HG03060 (cell line): ENCODE data around the gene DPPA3.
"Not testable (repeated sequence)": the region's sequence is repeated elsewhere in the genome, so short reads cannot be mapped to it uniquely, and the experiment has no call there.

Experiments used
- ATAC-seq: cut with Tn5 transposase; IDR thresholded peaks from one replicate; pipeline ENCODE4 v1.9.1; 2021; ENCODE audit warnings: low read depth, moderate number of reproducible peaks; ENCODE audit not compliant: unreplicated experiment

The DPPA3 gene

DNA sequence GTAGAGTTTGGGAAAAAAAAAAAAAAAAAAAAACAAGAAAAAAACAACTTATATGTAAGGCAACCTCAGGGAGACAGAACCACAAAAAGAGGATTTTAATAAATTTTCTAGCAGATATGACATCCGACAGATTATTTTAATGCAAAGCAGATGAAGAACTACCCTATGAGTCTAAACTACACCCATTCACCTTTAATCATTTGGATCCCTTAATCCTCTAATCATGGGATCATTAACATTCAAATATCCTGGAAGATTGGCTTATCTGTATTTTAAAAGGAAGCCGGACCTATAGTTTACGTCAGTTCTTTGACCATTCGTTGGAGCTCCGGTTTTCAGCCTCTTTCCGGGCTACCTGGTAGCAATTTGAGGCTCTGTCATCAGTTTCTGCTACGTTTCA lies at the start of gene DPPA3:
TSS of gene DPPA3 (plus strand) at position 301 of the 400 bp plus-strand sequence. CDS start 138 bp downstream, outside the sequence.
- no peak for ATAC-seq

- no peak for ATAC-seq
Measured at GRCh38 chr12:7661741-7662140, 49.5 kb upstream of the DPPA3 start.

GRCh38 chr12:7666595-7666994 lies 44.6 kb upstream of the DPPA3 start:
- ATAC-seq = no peak

GRCh38 chr12:7667125-7667524 lies 44.1 kb upstream of the DPPA3 start:
- no peak for ATAC-seq

DNA sequence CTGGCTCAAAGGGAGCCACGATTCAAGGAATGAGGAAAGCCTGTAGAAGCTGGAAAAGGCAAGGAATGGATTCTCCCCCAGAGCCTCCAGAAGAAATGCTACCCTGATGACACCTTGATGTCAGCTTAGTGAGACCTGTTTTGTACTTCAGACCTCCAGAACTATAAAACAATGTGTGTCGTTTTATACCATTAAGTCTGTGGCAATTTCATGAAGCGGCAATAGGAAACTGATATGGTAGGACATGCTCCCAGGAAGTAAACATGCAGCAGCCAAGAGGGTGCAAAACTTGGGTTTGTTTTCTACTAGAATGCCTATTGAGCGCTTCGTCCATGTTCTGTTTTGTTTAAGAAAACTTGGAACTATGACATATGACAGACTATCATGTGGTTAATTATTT lies 43.1 kb upstream of the DPPA3 start:
- ATAC-seq = no peak

- not testable (repeated sequence) for ATAC-seq
Measured at GRCh38 chr12:7675455-7675854, 35.8 kb upstream of the DPPA3 start.

GRCh38 chr12:7677432-7677888 lies 33.8 kb upstream of the DPPA3 start:
- not testable (repeated sequence) for ATAC-seq

GRCh38 chr12:7678744-7679143 lies 32.5 kb upstream of the DPPA3 start:
- no peak for ATAC-seq

DNA sequence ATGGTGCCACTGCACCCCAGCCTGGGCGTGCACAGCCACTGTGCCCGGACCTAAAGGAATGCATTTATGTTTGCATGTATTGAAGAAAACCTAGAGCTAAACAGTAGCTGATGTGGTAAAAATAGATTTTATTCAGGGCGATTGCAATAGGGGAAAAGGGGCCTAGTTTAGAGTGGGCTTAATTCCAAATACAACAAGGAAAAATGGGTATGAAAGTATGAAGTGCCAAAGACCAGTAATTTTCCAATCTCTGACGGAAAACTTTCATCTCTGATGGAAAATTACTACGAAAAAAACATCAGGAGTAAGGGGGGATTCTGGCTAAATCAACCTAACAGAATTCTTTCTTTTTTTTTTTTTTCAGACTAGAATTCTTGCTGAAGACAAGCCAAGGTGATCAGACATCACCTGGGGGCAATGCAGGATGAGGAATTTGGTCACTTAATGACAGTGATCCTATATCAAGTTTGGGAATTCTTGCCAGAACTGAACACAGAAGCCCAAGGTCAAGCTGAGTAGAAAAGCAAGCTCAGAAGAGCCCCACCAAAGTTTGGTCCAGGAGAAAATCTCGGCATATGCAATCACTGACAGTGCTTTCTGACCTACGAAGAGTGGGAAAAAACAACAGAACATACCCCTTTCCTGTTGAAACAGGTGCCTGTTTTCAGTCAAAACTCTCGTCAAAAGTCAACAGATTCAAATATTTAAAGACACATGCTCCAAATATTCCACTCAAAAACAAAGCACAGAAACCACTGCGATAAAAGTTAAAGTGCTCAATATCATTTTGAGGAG lies 31.8 kb upstream of the DPPA3 start:
- no peak for ATAC-seq

GRCh38 chr12:7681535-7681934 lies 29.7 kb upstream of the DPPA3 start:
- no peak for ATAC-seq

DNA sequence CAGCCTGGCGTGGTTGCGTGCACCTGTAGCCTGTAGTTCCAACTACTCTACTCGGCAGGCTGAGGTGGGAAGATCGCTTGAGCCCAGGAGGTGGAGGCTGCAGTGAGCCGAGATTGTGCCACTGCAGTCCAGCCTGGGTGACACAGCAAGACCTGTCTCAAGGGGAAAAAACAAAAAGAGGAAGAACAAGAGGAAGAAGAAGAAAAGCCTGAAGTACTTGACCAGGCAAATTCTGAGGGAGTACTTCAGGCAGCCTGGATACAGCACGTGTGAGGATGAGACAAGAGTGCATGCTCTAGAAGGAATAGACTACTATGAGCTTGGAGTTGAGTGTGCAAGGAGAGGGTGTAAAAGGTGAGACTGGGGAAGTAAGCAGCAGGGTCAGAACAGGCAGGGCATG lies 17.4 kb upstream of the DPPA3 start:
- no peak for ATAC-seq

DNA sequence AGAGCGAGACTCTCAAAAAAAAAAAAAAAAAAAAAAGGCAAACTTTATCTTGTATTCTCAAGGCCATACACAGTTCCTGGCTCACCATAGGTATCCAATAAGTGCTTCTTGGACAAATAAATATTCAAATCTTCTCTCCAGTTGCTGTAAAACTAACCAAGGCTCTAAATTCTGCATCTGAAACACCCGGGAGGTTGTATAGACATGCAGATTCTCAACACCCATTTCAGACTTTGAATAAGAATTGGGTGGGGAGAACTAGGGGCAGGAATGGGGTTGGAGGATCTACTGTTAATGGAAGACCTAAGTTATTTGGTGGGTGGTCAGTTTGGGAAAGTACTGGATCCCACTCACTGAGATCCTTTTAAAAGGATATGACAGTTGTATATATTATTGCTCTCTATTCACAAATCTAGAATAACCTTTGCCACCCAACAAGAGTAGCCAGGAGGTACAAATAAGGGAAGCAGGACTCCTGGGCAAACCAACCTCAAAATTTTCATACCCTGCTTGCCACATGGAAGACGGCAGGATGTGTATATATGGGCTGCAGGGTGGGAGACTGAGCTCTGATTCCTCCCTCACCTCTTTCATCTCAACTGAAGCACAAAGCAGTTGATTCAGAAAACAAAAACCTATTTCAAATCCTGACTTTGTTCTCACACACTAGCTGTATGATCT lies 16.5 kb upstream of the DPPA3 start:
- no peak for ATAC-seq

- no peak for ATAC-seq
Measured at GRCh38 chr12:7695237-7695560, 16.0 kb upstream of the DPPA3 start.

DNA sequence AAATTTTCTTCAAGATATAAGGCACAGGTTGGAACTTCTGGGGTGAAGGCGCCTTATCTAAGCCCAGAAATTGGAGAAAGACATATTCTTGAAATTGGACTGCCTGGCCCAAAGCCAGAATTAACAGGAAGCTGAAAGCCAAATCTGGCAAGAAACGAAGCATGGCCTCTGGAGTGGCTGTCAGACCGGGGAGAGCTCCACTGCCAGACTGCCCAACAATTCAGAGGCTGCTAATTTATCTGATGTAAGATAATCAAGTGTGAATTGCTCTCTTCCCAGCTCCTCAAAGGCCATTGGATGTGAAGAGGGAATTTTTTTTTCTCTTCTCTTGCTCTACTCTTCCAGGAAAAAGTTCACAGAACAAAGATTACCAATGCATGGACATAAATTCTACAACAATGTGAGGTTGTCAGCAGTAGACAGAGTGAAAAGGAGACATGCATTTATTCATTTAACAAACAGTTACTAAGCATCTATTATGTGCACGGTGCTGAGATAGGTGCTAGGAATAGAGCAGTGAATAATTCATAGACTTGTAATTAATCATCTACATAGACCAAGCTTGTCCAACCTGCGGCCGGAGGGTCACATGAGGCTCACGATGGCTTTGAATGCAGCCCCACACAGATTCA lies 15.6 kb upstream of the DPPA3 start, which contains the start of gene GDF3:
TSS of gene GDF3 (minus strand) at position 210 of the 632 bp plus-strand sequence. CDS start at position 163, 47 bp downstream.
- no peak for ATAC-seq

DNA sequence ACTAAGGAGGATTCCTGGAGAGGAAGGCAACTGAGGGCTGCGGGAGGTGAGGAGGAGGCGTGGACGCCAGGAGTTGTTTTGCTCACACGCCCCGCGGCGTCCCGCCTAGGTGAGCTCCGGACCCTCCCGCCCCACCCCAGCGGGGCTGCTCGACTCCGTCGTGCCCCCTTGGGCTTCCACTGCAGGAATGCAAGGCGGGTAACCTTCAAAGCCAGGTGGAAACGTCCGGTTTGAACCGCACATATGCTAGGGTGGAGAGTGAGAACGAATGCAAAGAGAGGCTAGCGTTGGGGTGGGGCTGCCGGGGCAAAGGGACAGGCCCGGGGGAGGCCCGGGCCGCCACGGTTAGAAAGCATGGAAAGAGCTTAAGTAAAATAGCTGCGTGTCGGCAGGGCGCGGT lies 5.4 kb upstream of the DPPA3 start:
- no peak for ATAC-seq

- no peak for ATAC-seq
Measured at GRCh38 chr12:7709969-7710675, 1.1 kb upstream of the DPPA3 start.

- no peak for ATAC-seq
Measured at GRCh38 chr12:7712841-7713442, 1.7 kb downstream of the DPPA3 start.

DNA sequence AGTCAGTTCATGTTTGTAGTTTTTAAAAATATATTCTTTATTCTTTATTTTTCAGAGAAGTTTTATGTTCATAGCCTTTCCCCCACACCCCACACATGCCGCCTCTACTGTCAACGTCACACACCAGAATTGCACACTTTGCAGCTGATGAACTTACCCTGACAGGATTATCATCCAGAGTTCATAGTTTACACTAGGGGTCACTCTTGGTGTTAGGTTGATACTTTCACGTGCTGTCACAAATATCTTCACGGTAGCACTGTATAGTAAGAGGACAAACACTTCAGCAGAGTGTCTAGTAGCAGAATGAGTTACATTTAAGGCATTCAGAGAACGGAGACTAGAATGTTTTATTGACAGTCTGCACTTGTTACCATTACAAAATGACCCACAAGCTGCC lies 5.1 kb downstream of the DPPA3 start:
- ATAC-seq = no peak

DNA sequence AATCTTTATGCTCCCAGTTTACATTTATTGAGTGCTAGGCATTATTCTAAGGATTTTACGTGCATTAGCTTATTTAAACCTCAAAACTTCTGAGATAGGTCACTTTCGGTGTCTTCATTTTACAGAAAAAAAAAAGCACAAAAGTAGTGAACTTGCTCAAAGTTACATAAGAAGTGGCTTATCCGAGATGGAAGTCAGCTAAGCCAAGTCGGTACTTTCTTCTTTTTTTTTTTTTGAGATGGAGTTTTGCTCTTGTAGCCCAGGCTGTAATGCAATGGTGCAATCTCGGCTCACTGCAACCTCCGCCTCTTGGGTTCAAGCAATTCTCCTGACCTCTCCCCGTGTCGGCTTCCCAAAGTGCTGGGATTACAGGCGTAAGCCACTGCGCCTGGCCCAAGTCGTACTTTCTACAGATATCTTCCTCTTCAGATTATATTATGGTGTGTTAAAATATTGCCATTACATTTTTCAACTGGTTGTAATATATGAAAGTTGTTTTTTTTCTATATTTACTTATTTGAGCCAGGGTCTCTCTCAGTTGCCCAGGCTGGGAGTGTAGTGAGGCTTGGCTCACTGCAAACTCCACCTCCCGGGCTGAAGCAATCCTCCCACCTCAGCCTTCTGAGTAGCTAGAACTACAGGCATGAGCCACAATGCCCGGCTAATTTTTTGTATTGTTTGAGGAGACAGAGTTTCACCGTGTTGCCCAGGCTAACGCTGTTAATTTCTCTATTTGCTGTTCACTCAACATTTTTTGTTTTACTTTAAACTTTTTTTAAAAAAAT lies 8.9 kb downstream of the DPPA3 start:
- no peak for ATAC-seq

DNA sequence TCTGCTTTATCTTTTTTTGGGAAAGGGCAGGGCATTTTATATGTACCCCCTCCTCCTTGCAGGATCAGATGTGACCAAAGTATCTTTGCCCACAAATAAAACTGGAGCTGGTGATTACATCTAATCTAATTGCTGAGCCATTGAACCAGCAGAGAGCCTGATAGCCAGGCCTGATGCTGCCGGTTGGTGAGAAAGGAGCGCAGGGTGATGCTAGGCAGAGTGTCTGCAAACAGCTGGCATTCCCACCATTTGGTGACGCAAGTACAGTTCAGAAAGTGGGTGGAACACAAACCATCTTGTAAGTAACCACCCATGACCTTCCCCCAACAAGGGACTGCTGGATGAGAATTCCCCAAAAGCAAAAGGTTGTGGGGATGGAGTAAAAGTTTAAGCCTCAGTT lies 12.7 kb downstream of the DPPA3 start:
- ATAC-seq = no peak
